Right cardiac atrium (tissue), 5 donors: ENCODE data around the gene COL21A1. TPM values are rescaled to one million over a fixed set of nuclear protein-coding genes. Genes with fewer than 3 reads are reported as not detected.
A peak's percentile ranks its signal among the peaks of the same experiment; 100 is the strongest.

Source experiments
- ATAC-seq, 2 donors: fragments of 200-7000 bp; cut with Tn5 transposase; one replicate each; pipeline versions ENCODE4 v1.8.0 to v1.9.1; 2020; ENCODE audit warnings: moderate library complexity in 2 of 2, mild to moderate bottlenecking in 1 of 2
- DNase-seq, 3 donors: peaks; one replicate each; pipeline ENCODE4 v3.0.0-alpha.2; 2020
- H3K27ac ChIP-seq: one replicate; pipeline ENCODE4 v1.5.1; 2013; ENCODE audit warnings: mild to moderate bottlenecking, low read length, control low read depth, moderate library complexity
- H3K27me3 ChIP-seq: one replicate; pipeline ENCODE4 v1.6.1; 2013; ENCODE audit not compliant: control insufficient read depth, insufficient read depth
- H3K4me1 ChIP-seq: one replicate; pipeline ENCODE4 v1.6.1; 2013; ENCODE audit warnings: low read length; ENCODE audit not compliant: control insufficient read depth, insufficient read depth
- H3K4me3 ChIP-seq: one replicate; pipeline ENCODE4 v1.5.1; 2013; ENCODE audit warnings: low read length, control low read depth
- H3K9me3 ChIP-seq: one replicate; pipeline ENCODE4 v1.6.1; 2013; ENCODE audit warnings: low read length; ENCODE audit not compliant: control insufficient read depth
- WGBS: extraction: QIAGEN DNeasy Blood & Tissue Kit; methylation state at CpG from one replicate; pipeline ENCODE4 v1.1.7; 2013; 5-methylcytosine and 5-hydroxymethylcytosine counted together
- intact Hi-C, 4 donors: fragments of 100-400 bp; cut with DNase I; formaldehyde crosslinking; loops; one replicate each; pipeline versions ENCODE4 v1.11.0 to v1.14.0; 2022 to 2023
- polyA plus RNA-seq: library from polyadenylated mRNA; stranded (reverse); fragments of 200-250 nt; gene quantifications from one replicate; pipeline ENCODE4 v1.2.3, GENCODE V29; 2013
- total RNA-seq, 4 donors: library from RNA; stranded (reverse); fragmentation: NEBNext Ultra II Directional; extraction: Animal tissue kit (Norgen Biotek cat#: 25700); gene quantifications; one replicate each; pipeline ENCODE4 v1.2.1, GENCODE V29; 2021
- donor health status: healthy with polysubstance abuse.
- donor health status: DM: no; HTN: yes; CAD: no.
- donor health status: DM: no; HTN: no; CAD: no.
- donor health status: DM: no; HTN: yes; CAD: no; lungs with severe emphysema.
- donor health status: DM: yes; HTN: yes; CAD: no.

The COL21A1 gene
- total and polyA plus RNA-seq, 5 donors: 11.1 to 25.2 (median 19.9) TPM

DNA sequence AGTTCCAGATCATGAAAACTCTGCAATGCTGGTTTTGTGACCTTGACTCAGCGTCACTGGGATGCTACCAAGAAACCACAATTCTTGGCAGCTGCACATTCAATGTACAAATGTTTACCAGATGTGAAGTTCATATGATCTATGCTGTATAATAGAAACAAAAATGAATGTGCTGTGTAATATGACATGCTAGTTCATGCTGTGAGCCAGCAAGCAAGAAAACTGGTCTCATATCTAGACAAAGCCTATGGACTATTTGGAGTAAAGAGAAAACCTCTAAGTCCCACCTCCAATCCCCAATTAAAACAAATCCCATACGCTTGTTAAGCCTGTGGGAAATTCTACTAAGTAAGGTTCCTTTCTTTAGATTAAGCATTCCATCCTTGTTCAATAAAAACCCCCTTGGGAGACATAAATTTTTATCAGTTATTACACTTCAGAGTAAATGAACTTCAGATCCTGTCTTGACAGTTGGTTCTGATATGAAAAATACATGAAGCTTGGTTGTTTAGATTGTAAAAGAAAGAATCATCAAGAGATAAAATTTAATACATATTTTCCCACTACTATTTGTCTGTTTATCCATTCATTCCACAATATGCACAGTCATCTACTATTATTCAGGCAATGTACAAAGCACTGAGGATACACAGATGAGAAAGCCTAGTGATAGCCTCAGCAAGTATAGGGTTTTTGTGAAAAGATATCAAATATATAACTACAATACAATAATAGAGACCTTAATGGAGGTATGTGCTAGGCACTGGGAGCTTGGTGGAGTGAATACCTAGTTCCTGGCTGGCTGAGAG is 20.1 kb downstream of the COL21A1 start:
- ATAC-seq: no peak
- no peaks in the 10 kb centered on the region for H3K4me1 ChIP-seq
- WGBS: 49% methylated on average over 2 of the region's 2 CpGs

DNA sequence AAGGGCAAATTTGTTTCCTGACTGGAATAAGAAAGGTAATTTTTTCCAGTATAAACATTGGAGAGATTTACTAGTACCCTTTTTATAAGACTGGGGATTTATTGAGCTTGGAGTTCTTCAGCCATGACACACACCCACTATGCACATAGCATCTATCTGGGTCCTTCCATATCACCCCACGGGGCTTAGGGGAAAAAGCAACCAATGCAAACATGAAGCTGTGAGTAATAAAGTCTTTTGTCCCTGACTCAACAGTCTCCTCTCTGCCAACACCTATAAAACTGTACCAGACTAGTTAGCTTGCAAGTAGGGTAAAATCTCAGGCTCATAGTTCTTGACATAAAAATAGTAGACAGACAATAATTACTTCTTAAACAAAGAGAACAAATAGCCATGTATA is 23.4 kb downstream of the COL21A1 start:
- DNase-seq (no peak), ATAC-seq (no peak)
- Histone ChIP-seq H3K9me3 (no peaks in the 10 kb centered on the region), H3K4me1 (no peaks in the 10 kb centered on the region), H3K4me3 (no peak overlapping the region), H3K27ac (no peak overlapping the region), H3K27me3 (no peaks in the 10 kb centered on the region)
- intact Hi-C loops: no loop called here
- 66% methylated on average over 1 of the region's 1 CpG for WGBS

More for the DNA sequence above, 20.1 kb downstream of the COL21A1 start:
- intact Hi-C loops: no loop called here
- no peak overlapping the region for H3K4me3 ChIP-seq
- no peaks in the 10 kb centered on the region for H3K27me3 ChIP-seq
- no peak overlapping the region for H3K27ac ChIP-seq
- no peak for DNase-seq
- H3K9me3 ChIP-seq: no peaks in the 10 kb centered on the region

DNA sequence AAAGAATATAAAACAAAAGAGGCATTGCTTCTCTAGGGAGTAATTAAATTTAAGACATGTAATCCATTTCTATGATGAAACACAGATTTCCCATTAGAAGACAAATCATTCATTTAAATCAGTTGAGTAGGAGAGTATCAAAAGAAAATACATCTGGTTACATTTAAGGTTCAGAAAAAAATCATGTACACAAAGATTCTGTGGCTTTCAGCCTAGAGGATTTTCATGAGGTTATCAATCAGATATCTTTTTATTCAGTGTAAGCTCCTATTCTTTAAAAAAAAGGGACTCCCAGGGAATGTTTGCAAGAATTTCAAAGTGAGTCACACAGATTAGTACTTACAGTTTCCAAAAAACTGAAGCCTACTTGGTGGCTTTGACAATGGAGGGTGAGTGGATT is 24.9 kb downstream of the COL21A1 start:
- no peaks in the 10 kb centered on the region for H3K4me1 ChIP-seq
- no peaks in the 10 kb centered on the region for H3K27me3 ChIP-seq
- no peak overlapping the region for H3K4me3 ChIP-seq
- ATAC-seq (no peak), DNase-seq (no peak)
- H3K9me3 ChIP-seq: no peaks in the 10 kb centered on the region
- H3K27ac ChIP-seq: no peak overlapping the region
- intact Hi-C loops: no loop called here

DNA sequence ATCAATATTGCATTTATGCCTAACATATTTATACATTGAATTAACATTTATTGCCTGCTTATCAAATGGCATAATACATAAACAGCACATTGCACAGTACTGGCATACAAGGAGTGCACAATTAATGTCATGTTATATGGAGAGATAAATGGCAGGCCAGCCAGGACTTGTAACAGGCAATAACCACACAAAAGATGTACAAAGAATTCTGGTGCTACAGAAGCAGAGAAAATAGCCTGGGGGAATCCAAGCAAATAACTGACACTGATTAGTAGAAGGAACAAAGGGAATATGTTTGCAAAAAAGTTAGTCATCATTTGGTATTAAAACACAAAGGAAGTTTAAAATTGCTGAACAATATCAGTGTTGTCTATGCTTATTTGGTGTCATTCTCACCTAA is 27.3 kb downstream of the COL21A1 start:
- no peak overlapping the region for H3K4me3 ChIP-seq
- H3K27me3 ChIP-seq: no peaks in the 10 kb centered on the region
- ATAC-seq: no peak
- no peak for DNase-seq
- no peaks in the 10 kb centered on the region for H3K9me3 ChIP-seq
- no peaks in the 10 kb centered on the region for H3K4me1 ChIP-seq
- H3K27ac ChIP-seq: no peak overlapping the region
- intact Hi-C loops: no loop called here

DNA sequence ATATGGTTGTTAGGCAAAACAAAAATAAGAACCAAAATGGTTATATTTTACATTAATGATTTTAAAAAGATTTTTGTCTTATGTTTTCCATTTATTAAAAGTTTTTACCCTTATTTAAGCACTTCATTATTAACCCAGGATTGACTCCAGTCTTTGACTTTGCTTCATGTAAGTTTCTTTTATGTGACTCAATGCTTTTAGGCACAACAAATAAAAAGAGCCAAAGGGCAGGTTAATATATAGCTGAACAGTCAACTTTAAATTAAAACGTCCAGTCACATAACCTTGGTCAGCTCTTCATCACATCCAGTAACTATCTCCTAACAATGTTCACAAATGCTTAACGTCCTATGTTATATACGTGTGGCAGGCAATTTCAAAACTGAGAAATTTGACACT is 32.7 kb downstream of the COL21A1 start:
- no peaks in the 10 kb centered on the region for H3K4me1 ChIP-seq
- 73% methylated on average over 3 of the region's 3 CpGs for WGBS
- DNase-seq (no peak), ATAC-seq (no peak)
- H3K4me3 ChIP-seq: no peak overlapping the region
- no peak overlapping the region for H3K27ac ChIP-seq
- intact Hi-C loops: no loop called here
- H3K9me3 ChIP-seq: no peaks in the 10 kb centered on the region
- H3K27me3 ChIP-seq: no peaks in the 10 kb centered on the region

DNA sequence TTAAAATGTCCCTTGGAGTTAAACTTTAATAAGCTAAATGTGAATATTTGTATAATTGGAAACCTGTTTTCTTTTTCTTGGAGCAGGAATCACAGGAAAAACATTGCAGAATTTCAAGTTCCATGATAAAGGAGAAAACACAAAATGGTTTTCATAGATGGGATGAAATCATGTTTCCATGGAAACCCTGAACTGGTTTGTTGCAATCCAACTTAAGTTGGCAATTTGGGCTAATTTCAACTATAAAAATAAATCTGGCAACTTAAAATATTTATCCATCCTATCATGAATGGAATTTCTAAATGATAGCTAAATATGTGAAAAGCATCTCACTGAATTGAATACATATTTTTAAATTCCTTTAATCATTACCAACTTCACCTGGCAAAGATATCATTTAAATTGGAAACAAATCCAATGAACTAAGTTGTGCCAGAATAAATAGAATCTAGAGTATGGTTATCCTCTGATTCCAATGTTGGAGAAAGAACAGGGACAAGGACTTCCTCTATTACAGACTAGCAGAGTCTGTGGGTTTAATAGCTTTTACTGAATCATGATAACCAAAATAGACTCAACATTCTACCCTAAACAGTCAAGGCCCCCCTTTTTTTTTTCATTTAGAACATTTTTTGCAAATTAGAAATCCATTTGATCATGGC is 33.2 kb downstream of the COL21A1 start:
- peak in 1 of 2 donors; percentile 76 for ATAC-seq
- no peak for DNase-seq
- Histone ChIP-seq H3K4me3 (no peak overlapping the region), H3K4me1 (no peaks in the 10 kb centered on the region), H3K27me3 (no peaks in the 10 kb centered on the region), H3K9me3 (no peaks in the 10 kb centered on the region), H3K27ac (no peak overlapping the region)
- intact Hi-C loops: no loop called here

DNA sequence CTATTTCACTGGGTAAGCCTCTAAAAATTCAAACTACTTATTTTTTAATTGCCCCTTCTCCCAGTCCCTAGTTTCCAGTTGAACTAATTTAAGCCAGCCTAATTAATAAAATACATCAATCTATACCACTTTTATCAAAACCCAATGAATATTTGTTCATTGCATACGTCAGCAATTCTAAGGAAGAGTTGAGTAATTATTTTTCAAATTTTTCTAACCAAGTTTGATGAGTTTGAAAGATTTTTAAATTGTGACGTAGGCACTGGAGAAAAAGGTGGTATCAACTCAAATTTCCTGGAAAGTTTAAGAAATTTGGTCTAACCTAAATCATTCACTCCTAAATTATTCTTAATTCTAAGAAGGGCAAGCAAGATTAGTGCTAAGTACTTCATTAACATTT is 35.7 kb downstream of the COL21A1 start:
- ATAC-seq: no peak
- 66% methylated on average over 2 of the region's 2 CpGs for WGBS

DNA sequence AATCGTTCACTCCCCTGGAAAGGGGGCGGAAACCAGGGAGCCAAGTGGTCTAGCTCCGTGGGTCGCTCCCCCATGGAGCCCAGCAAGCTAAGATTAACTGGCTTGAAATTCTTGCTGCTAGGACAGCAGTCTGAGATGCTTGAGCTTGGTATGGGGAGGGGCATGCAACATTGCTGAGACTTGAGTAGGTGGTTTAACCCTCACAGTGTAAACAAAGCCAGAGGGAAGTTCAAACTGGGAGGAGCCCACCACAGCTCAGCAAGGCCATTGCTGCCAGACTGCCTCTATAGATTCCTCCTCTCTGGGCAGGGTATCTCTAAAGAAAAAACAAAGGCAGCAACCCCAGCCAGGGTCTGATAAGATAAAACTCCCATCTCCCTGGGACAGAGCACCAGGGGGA is 43.2 kb downstream of the COL21A1 start:
- Histone ChIP-seq H3K4me3 (no peak overlapping the region), H3K9me3 (no peaks in the 10 kb centered on the region), H3K27me3 (no peaks in the 10 kb centered on the region), H3K27ac (no peak overlapping the region), H3K4me1 (no peaks in the 10 kb centered on the region)
- ATAC-seq: no peak
- no peak for DNase-seq
- 72% methylated on average over 4 of the region's 4 CpGs for WGBS
- intact Hi-C loops: no loop called here

More for the DNA sequence above, 35.7 kb downstream of the COL21A1 start:
- Histone ChIP-seq H3K9me3 (no peaks in the 10 kb centered on the region), H3K27me3 (no peaks in the 10 kb centered on the region), H3K27ac (no peak overlapping the region), H3K4me3 (no peak overlapping the region), H3K4me1 (no peaks in the 10 kb centered on the region)
- no peak for DNase-seq
- intact Hi-C loops: no loop called here

DNA sequence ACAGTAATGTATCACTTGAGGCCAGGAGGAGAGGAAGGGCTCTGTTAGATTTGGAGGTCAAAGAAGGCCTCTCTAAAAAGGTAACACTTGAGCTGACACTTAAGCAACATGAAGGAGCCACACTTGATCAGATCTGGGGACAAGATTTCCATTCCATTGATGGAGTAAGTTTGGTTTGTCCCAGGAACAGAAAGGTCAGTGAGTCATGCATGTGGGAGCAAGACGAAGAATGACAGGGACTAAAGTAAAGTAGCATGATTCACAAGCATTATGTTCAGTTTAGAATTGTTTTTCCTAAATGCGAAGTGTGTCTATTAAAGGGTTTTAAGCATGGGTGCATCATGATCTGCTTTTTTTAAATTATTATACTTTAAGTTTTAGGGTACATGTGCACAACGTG is 47.4 kb downstream of the COL21A1 start:
- ATAC-seq (no peak), DNase-seq (no peak)
- intact Hi-C loops: no loop called here
- WGBS: 91% methylated on average over 3 of the region's 3 CpGs
- H3K4me1 ChIP-seq: no peaks in the 10 kb centered on the region
- no peaks in the 10 kb centered on the region for H3K27me3 ChIP-seq
- no peaks in the 10 kb centered on the region for H3K9me3 ChIP-seq
- H3K27ac ChIP-seq: no peak overlapping the region
- no peak overlapping the region for H3K4me3 ChIP-seq

DNA sequence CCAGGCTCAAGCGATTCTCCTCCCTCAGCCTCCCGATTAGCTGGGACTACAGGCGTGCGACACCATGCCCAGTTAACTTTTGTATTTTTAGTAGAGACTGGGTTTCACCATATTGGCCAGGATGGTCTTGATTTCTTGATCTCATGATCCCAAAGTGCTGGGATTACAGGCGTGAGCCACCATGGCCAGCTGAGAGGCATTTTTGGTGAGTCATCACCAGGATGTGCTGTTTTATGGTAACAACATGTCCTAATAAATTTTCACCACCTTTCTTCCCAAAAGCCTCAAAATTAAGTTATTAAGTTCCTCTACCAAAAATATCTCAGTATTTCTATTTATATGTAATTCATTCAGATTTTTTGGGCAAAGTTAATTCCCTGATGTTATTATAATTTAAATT is 53.5 kb downstream of the COL21A1 start:
- intact Hi-C loops: no loop called here
- Histone ChIP-seq H3K27ac (no peak overlapping the region), H3K27me3 (no peaks in the 10 kb centered on the region), H3K4me1 (no peaks in the 10 kb centered on the region), H3K9me3 (no peaks in the 10 kb centered on the region), H3K4me3 (no peak overlapping the region)
- 93% methylated on average over 5 of the region's 5 CpGs for WGBS
- no peak for ATAC-seq
- no peak for DNase-seq

DNA sequence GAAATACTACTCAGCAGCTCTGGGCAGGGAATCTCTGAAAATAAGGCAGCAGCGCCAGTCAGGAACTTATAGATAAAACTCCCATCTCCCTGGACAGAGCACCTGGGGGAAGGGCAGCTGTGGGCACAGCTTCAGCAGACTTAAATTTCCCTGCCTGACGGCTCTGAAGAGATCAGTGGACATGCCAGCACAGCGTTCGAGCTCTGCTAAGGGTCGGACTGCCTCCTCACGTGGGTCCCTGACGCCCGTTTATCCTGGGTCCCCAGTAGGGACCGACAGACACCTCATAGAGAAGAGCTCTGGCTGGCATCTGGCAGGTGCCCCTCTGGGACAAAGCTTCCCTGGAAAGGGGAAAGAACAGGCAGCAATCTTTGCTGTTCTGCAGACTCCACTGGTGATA is 59.0 kb downstream of the COL21A1 start:
- intact Hi-C loops: no loop called here

More for the DNA sequence above, 59.0 kb downstream of the COL21A1 start:
- no peak for ATAC-seq
- H3K4me1 ChIP-seq: no peaks in the 10 kb centered on the region
- DNase-seq: no peak
- no peak overlapping the region for H3K4me3 ChIP-seq
- H3K27me3 ChIP-seq: no peaks in the 10 kb centered on the region
- WGBS: 83% methylated on average over 9 of the region's 9 CpGs
- no peaks in the 10 kb centered on the region for H3K9me3 ChIP-seq
- H3K27ac ChIP-seq: no peak overlapping the region
